ENCODE results near the gene C3orf52.

GRCh38 chr3:112131111-112131510, 44.9 kb downstream of the C3orf52 start:
- no peak for TF ChIP-seq SPI1 (IDR thresholded peaks at IDR 0.05; ENCODE audit: low read depth, low read length)
- TF ChIP-seq POLR2AphosphoS5 (IDR thresholded peaks at IDR 0.05; ENCODE audit: low read depth, low read length), result no peak
- TF ChIP-seq TAF1 (IDR thresholded peaks at IDR 0.05; ENCODE audit: low read depth, low read length), result no peak
- no peak; the same call in 1 of the 2 replicates for TF ChIP-seq POLR2A (IDR thresholded peaks at IDR 0.05; ENCODE audit: low read depth, low read length)
- TF ChIP-seq POU2F2 (IDR thresholded peaks at IDR 0.05; ENCODE audit: low read depth, low read length), result no peak
- TF ChIP-seq PAX5 (IDR thresholded peaks at IDR 0.05; ENCODE audit: insufficient read depth, low read length, severe bottlenecking), result no peak

Measured in GM12891 (cell line).